ENCODE measurements around the gene PRSS22.

- TF ChIP-seq, protein P1, sequence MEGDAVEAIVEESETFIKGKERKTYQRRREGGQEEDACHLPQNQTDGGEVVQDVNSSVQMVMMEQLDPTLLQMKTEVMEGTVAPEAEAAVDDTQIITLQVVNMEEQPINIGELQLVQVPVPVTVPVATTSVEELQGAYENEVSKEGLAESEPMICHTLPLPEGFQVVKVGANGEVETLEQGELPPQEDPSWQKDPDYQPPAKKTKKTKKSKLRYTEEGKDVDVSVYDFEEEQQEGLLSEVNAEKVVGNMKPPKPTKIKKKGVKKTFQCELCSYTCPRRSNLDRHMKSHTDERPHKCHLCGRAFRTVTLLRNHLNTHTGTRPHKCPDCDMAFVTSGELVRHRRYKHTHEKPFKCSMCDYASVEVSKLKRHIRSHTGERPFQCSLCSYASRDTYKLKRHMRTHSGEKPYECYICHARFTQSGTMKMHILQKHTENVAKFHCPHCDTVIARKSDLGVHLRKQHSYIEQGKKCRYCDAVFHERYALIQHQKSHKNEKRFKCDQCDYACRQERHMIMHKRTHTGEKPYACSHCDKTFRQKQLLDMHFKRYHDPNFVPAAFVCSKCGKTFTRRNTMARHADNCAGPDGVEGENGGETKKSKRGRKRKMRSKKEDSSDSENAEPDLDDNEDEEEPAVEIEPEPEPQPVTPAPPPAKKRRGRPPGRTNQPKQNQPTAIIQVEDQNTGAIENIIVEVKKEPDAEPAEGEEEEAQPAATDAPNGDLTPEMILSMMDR (IDR thresholded peaks at IDR 0.05 in 4 of 5, conservative IDR thresholded peaks at IDR 0.05 in 1 of 5) = no peak
- no peak for TF ChIP-seq POLR2A (IDR thresholded peaks at IDR 0.05)
Measured at GRCh38 chr16:2829501-2830354, 28.2 kb downstream of the PRSS22 start, which contains the start of gene ZG16B.
